GM21619 (cell line): Measurements from ENCODE around the gene DCAF15.
"Not testable (repeated sequence)": the region's sequence is repeated elsewhere in the genome, so short reads cannot be mapped to it uniquely, and the experiment has no call there.

ENCODE experiments used
- ATAC-seq: cut with Tn5 transposase; IDR thresholded peaks from one replicate; pipeline ENCODE4 v1.9.1; 2021; ENCODE audit not compliant: unreplicated experiment

DCAF15 gene, protein sequence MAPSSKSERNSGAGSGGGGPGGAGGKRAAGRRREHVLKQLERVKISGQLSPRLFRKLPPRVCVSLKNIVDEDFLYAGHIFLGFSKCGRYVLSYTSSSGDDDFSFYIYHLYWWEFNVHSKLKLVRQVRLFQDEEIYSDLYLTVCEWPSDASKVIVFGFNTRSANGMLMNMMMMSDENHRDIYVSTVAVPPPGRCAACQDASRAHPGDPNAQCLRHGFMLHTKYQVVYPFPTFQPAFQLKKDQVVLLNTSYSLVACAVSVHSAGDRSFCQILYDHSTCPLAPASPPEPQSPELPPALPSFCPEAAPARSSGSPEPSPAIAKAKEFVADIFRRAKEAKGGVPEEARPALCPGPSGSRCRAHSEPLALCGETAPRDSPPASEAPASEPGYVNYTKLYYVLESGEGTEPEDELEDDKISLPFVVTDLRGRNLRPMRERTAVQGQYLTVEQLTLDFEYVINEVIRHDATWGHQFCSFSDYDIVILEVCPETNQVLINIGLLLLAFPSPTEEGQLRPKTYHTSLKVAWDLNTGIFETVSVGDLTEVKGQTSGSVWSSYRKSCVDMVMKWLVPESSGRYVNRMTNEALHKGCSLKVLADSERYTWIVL

DNA sequence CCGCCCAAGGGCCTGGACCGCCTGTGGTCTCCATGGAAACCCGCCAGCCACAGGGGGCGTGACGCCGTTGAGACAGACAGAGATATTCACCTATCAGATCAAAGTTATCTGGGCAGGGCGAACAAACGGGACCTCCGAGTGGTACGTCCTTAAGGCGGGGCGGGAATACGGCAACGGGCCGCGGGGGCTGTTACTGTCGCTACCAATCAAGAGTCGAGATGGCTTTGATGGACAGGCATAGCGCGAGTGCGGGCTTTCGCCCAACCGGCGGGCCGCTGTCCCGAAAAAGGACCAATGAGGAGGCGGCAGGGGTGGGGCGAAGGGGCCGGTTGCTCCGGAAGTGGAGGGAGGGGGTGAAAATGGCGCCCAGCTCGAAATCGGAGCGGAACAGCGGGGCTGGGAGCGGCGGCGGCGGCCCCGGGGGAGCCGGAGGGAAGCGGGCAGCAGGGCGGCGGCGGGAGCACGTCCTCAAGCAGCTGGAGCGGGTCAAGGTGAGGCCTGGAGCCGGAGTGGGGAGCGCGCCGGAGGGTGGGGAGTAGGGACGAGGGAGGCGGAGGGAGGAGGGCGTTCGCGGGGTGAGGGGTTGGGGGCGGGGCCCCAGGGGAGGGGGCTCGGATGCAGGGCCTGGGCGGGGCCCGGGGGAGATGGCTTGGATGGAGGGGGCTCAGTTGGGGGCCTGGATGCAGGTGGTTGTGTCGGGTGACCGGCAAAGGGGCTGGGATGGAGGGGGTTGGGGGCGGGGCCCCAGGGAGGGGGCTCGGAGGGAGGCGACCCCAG is at the start of gene DCAF15:
DCAF15 (plus strand) TSS at position 356 of the 777 bp plus-strand sequence; CDS start at position 360, 4 bp downstream.
- ATAC-seq: peak; percentile 94

GRCh38 chr19:13902993-13903555 is 49.2 kb upstream of the DCAF15 start:
- no peak for ATAC-seq

DNA sequence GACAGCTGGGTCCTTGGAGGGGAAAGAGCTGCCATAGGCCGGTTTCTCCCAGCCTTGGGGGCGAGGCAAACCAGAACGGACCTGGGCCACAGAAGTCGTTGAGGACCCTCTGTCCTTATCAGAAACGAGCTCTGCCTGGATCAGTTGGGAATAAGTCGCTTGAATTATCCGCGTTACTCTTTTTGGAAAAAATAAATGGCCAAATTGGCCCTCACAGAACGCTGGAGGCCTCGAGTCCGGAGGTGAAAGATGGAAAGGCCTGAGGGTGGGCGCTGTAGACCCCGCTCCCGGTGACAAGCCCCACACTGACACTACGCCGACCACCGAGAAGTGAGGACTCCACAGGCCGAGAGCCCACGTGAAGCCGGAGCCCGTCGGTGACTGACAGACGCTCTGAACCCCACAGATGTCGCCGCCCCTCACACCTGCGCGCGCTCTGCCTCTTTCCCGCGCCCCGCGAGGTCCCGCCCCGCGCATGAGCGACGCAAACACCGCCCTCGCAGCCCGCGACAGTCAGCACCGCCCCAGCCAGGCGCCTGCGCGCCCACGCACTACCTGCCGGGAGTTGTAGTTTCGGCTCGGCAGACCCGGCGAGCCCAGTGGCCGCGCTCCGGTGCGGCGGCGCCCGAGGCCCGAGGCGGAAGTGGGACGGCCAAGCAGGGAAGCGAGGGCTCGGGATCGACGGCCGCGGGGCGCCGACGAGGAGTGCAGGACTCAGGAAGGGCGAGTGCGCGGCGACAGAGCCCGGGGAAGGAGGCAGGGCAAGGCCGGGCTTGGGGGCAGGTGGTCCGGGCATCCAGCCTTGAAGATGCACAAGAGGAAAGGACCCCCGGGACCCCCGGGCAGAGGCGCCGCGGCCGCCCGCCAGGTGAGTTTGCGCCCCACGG is 46.4 kb upstream of the DCAF15 start, which contains the start of the genes BRME1 and CC2D1A:
BRME1 (minus strand) TSS at position 484 of the 887 bp plus-strand sequence. CDS start 1,225 bp downstream, outside the sequence.
CC2D1A (plus strand) TSS at position 568 of the 887 bp plus-strand sequence; CDS start at position 809, 241 bp downstream.
- peak; percentile 92 for ATAC-seq

GRCh38 chr19:13906521-13906904 is 45.8 kb upstream of the DCAF15 start:
- peak; percentile 13 for ATAC-seq

GRCh38 chr19:13906910-13907309 is 45.4 kb upstream of the DCAF15 start:
- no peak for ATAC-seq

- ATAC-seq: no peak
These were observed 43.6 kb upstream of the DCAF15 start for GRCh38 chr19:13908674-13909073.

DNA sequence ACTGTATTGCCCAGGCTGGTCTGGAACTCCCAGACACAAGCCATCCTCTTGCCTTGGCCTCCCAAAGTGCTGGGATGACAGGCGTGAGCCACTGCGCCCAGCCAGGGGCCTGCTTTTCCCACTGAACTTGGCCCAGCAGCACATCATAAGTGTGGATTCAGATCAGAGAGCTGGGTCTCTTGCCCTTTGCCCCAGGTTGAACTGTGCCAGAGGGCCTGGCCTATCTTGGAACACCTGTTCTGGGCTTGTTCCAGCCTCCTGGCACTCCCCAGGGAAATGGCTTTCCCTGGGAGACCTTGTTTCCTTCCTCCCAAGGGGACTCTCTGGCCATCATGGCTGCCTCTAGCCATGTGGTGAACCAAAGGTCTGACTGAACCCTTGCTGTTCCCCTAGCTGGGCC is 42.9 kb upstream of the DCAF15 start:
- no peak for ATAC-seq

DNA sequence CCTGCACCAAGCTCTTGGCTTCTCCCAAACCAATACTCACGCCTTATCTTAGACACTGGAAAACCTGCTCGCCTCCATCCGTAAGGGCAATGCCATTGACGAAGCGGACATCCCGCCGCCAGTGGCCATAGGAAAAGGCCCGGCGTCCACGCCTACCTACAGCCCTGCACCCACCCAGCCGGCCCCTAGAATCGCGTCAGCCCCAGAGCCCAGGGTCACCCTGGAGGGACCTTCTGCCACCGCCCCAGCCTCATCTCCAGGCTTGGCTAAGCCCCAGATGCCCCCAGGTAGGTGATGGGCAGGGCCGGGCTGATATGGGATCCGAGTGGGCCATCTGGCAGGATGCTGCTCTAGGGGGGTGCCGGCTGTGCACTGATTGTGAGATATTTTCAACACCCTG is 39.0 kb upstream of the DCAF15 start:
- no peak for ATAC-seq

- no peak for ATAC-seq
These were observed 37.5 kb upstream of the DCAF15 start for GRCh38 chr19:13914777-13915176.

- ATAC-seq: no peak
These were observed 34.4 kb upstream of the DCAF15 start for GRCh38 chr19:13917888-13918406.

DNA sequence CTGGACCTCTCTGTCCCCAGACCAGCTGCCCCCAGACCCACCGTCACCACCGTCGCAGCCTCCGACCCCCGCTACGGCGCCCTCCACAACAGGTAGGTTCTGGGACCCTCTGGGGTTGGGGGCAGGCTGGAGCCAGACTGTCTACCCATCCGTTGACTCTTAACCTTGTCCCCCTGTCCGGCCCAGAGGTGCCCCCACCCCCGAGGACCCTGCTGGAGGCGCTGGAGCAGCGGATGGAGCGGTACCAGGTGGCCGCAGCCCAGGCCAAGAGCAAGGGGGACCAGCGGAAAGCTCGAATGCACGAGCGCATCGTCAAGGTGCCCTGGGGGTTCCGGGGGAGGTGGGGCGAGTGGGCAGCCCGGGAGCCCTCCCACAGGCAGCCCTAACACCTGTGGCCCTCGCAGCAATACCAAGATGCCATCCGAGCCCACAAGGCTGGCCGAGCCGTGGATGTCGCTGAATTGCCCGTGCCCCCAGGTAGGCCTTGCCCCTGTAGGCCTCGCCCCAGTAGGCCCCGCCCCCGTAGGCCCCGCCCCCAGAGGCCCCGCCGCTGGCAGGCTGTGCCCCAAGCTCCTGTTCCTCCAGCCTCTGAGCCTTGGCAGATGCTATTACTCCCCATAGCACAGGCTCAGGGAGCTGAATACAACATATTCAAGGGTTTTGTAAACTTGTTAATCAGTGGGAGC is 33.4 kb upstream of the DCAF15 start:
- ATAC-seq: no peak

GRCh38 chr19:13920524-13920923 is 31.8 kb upstream of the DCAF15 start:
- ATAC-seq: no peak

DNA sequence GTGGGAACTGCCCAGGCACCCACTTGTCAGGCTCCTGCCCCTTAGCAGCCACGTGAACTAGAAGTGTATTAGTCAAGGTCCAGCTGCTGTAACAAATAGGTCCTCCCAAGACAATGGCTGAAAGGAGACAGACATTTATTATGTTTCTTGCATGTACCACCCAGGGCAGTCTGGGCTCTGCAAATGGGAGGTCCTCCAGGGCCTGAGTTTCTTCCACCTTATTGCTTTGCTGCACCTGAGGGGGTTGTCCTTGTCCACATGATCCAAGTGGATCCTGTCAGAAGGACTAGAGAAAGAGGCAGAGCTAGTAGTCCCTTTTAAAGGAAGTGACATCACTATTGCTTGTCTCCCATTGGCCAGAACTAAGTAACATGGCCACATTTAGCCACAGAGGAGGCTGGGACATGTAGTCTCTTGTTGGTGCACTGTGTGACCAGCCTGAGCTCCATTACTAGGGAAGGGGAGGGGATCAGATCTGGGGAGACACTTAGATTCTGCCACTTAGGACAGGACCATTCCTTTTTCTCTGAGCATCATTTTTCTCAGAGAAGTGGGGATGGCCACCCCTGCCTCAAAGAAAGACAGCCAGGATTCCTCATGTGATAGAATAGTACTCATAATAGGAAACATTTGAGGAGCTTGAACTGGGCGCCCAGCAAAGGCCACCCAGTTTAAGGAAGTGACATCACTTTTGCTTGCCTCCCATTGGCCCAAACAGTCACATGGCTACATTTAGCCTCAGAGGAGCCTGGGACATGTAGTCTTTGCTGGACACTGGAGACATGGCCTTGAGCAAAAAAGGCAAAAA is 31.2 kb upstream of the DCAF15 start:
- ATAC-seq: no peak

DNA sequence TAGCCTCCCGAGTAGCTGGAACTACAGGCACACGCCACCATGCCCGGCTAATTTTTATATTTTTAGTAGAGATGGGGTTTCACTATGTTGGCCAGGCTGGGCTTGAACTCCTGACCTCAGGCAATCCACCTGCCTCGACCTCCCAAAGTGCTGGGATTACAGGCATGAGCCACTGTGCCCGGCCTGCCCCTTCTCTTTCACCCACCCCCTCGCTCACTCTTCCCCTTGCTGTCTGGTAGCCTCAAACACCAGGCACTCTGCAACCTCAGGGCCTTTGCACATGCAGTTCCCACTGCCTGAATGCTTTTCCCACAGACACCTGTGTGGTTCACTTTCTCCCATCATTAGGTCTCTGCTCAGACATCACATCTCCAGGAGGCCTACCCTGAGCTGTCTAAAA is 30.2 kb upstream of the DCAF15 start:
- not testable (repeated sequence) for ATAC-seq

DNA sequence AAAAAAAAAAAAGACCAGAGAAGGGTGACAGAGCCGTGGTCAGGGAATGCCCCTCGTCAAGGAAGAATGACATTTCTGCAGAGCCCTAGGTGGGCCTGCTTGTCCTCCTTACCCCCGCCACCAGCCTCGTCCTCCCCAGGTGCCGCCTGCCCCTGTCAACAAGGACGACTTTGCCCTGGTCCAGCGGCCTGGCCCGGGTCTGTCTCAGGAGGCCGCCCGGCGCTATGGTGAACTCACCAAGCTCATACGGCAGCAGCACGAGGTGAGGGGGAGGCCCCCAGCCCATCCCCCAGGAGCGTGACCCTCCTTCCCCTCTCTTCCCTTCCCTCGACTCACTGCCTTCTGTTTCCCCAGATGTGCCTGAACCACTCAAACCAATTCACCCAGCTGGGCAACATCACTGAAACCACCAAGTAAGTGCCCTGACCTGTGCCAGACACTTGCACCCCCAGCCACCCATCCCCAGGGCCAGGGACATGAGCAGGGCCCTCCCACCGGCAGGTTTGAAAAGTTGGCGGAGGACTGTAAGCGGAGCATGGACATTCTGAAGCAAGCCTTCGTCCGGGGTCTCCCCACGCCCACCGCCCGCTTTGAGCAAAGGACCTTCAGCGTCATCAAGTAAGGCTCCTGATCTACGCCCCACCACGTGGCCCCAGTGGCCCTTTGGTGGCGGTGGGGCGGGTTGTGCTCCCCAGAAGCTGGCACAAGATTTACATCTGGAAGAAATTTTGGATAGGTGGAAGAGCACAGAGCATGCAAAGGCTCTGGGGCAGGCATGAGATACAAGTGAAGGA is 28.9 kb upstream of the DCAF15 start:
- ATAC-seq: no peak

DNA sequence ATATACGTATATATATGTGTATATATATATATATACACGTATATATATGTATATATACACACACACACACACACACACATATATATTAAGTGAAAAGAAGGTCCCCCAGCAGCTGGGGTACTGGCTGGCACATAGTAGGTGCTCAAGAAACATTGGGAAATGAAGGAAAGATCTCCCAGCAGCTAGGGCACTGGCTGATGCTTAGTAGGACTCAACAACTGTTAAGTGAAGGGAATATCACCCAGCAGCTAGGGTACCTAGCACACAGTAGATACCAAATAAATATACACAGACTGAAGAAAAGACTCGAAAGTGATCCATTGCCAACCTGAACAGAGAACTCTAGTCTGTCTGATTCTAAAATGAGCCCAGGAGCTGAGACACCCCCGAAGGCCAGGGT is 26.3 kb upstream of the DCAF15 start:
- no peak for ATAC-seq

GRCh38 chr19:13926715-13927114 is 25.6 kb upstream of the DCAF15 start:
- no peak for ATAC-seq

- no peak for ATAC-seq
These were observed 23.0 kb upstream of the DCAF15 start for GRCh38 chr19:13929340-13929739.
